HL-60 (cell line): ENCODE results near the gene KDM3A.

Experiments
- DNase-seq, 2 experiments: peaks; one replicate each; pipeline ENCODE4 v3.0.0-alpha.2; 2010 to 2020; ENCODE audit warnings: low read depth in 1 of 2, low spot score in 1 of 2
- H3K27ac ChIP-seq: fragments of 250-450 bp; sonication (Bioruptor Pico); replicated peaks from 2 replicates; pipeline ENCODE4 v1.5.1; 2020; ENCODE audit warnings: mild to moderate bottlenecking, moderate library complexity
- H3K27me3 ChIP-seq: fragments of 250-450 bp; sonication (Bioruptor Pico); 2 replicates; pipeline ENCODE4 v1.5.1; 2021; ENCODE audit warnings: mild to moderate bottlenecking, moderate library complexity; ENCODE audit not compliant: insufficient read depth, poor library complexity, severe bottlenecking
- H3K4me3 ChIP-seq: replicated peaks from 2 replicates; pipeline ENCODE4 v1.5.1; 2011; ENCODE audit warnings: mild to moderate bottlenecking, control low read depth, low read length; ENCODE audit not compliant: insufficient read depth
- GABPA ChIP-seq: IDR thresholded peaks from 2 replicates; pipeline ENCODE4 v1.6.1; 2012; ENCODE audit warnings: low read depth
- POLR2AphosphoS5 ChIP-seq: IDR thresholded peaks from 2 replicates; pipeline ENCODE4 v1.6.1; 2012; ENCODE audit warnings: low read depth
- SPI1 ChIP-seq: IDR thresholded peaks from 2 replicates; pipeline ENCODE4 v1.6.1; 2012; ENCODE audit warnings: low read depth, mild to moderate bottlenecking, borderline replicate concordance
- TF ChIP-seq, protein P1 (sequence below): IDR thresholded peaks from one replicate; pipeline ENCODE4 v1.5.1; 2011; ENCODE audit warnings: low read length, control low read depth, inconsistent platforms; ENCODE audit not compliant: insufficient read depth
- TF ChIP-seq, protein P2 (sequence below): IDR thresholded peaks from 2 replicates; pipeline ENCODE4 v1.6.1; 2012; ENCODE audit warnings: low read depth; ENCODE audit not compliant: insufficient replicate concordance

Gene KDM3A

DNA sequence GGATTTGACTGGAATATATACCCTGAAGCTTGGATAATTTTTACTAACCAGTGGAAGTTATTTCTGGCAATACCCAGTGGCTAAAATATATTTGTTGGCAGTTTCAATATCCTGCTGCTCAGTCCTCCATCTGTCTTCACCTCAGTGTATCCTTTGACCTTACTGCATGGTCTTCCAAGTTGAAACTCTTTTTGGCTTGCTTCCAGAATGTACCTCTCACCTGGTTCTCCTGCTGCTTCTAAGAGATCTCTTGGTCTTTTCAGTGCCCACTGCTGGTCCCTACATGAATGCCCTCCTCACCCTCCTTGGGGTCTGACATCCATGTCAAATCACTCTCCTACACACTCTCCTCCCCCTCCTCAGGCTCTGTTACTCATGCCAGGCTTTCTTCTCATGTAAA is 4.8 kb upstream of the KDM3A start:
- Histone ChIP-seq H3K4me3 (no peak overlapping the region), H3K27ac (no peak overlapping the region), H3K27me3 (no peaks in the 10 kb centered on the region)
- TF ChIP-seq SPI1 (no peak), POLR2AphosphoS5 (no peak), GABPA (no peak)
- TF ChIP-seq, protein P1, sequence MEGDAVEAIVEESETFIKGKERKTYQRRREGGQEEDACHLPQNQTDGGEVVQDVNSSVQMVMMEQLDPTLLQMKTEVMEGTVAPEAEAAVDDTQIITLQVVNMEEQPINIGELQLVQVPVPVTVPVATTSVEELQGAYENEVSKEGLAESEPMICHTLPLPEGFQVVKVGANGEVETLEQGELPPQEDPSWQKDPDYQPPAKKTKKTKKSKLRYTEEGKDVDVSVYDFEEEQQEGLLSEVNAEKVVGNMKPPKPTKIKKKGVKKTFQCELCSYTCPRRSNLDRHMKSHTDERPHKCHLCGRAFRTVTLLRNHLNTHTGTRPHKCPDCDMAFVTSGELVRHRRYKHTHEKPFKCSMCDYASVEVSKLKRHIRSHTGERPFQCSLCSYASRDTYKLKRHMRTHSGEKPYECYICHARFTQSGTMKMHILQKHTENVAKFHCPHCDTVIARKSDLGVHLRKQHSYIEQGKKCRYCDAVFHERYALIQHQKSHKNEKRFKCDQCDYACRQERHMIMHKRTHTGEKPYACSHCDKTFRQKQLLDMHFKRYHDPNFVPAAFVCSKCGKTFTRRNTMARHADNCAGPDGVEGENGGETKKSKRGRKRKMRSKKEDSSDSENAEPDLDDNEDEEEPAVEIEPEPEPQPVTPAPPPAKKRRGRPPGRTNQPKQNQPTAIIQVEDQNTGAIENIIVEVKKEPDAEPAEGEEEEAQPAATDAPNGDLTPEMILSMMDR = no peak
- TF ChIP-seq, protein P2, sequence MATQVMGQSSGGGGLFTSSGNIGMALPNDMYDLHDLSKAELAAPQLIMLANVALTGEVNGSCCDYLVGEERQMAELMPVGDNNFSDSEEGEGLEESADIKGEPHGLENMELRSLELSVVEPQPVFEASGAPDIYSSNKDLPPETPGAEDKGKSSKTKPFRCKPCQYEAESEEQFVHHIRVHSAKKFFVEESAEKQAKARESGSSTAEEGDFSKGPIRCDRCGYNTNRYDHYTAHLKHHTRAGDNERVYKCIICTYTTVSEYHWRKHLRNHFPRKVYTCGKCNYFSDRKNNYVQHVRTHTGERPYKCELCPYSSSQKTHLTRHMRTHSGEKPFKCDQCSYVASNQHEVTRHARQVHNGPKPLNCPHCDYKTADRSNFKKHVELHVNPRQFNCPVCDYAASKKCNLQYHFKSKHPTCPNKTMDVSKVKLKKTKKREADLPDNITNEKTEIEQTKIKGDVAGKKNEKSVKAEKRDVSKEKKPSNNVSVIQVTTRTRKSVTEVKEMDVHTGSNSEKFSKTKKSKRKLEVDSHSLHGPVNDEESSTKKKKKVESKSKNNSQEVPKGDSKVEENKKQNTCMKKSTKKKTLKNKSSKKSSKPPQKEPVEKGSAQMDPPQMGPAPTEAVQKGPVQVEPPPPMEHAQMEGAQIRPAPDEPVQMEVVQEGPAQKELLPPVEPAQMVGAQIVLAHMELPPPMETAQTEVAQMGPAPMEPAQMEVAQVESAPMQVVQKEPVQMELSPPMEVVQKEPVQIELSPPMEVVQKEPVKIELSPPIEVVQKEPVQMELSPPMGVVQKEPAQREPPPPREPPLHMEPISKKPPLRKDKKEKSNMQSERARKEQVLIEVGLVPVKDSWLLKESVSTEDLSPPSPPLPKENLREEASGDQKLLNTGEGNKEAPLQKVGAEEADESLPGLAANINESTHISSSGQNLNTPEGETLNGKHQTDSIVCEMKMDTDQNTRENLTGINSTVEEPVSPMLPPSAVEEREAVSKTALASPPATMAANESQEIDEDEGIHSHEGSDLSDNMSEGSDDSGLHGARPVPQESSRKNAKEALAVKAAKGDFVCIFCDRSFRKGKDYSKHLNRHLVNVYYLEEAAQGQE = no peak
- no peak for DNase-seq

DNA sequence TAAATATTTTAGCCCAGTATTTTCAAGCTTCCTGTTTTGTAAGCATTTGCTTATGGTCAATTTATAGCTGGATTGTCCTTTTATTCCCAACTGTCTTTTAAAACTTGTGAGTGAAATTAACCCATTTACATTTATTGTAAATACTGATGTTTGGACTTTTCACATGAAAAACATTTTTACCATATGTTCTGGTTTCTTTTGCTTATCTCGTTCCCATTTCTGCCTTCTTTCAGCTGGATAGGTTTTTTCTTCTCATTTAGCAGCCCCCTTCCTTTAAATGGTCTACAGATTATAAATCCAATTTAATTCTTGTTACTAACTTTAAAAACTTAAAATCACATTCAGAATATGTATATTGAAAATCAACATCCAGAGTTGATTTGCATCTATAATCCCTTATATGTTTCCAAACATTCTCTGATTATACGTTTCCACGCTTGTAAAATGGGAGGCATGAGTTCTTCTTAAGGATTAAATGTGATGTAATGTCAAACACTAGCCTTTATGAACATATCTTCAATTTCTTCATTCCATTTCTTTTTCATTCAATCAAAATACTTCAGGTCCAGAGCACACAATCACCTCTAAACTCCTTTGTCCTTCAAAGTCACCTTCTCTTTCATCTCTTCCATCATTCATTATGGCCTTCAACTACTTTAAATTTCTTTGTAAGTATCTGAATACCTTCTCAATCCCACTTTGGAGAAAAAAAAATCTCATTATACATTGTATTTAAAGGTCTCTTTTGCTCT is 1.1 kb upstream of the KDM3A start:
- Histone ChIP-seq H3K4me3 (no peak overlapping the region), H3K27me3 (no peaks in the 10 kb centered on the region), H3K27ac (peak overlapping the region; percentile 98)
- no peak for TF ChIP-seq GABPA
- no peak for TF ChIP-seq POLR2AphosphoS5
- TF ChIP-seq, protein P1 = no peak
- TF ChIP-seq SPI1 = no peak
- TF ChIP-seq, protein P2 = no peak
- DNase-seq = no peak

GRCh38 chr2:86441392-86441881 is 266 bp downstream of the KDM3A start:
- peak overlapping the region; percentile 58 for H3K4me3 ChIP-seq
- H3K27me3 ChIP-seq = no peaks in the 10 kb centered on the region
- DNase-seq = no peak
- TF ChIP-seq, protein P2 = no peak
- TF ChIP-seq POLR2AphosphoS5 (no peak; the same call in 1 of the 2 replicates), SPI1 (no peak), GABPA (no peak)
- TF ChIP-seq, protein P1 = no peak
- peak overlapping the region; percentile 98 for H3K27ac ChIP-seq
